Measurements from ENCODE around the gene IMMP2L. TPM values are rescaled to one million over a fixed set of nuclear protein-coding genes. Genes with fewer than 3 reads are reported as not detected.
A peak's percentile ranks its signal among the peaks of the same experiment; 100 is the strongest.
"Not testable (repeated sequence)": the region's sequence is repeated elsewhere in the genome, so short reads cannot be mapped to it uniquely, and the experiment has no call there.

The IMMP2L gene
- polyA plus RNA-seq, 4 donors: 38.6 to 48.8 (median 40.6) TPM

DNA sequence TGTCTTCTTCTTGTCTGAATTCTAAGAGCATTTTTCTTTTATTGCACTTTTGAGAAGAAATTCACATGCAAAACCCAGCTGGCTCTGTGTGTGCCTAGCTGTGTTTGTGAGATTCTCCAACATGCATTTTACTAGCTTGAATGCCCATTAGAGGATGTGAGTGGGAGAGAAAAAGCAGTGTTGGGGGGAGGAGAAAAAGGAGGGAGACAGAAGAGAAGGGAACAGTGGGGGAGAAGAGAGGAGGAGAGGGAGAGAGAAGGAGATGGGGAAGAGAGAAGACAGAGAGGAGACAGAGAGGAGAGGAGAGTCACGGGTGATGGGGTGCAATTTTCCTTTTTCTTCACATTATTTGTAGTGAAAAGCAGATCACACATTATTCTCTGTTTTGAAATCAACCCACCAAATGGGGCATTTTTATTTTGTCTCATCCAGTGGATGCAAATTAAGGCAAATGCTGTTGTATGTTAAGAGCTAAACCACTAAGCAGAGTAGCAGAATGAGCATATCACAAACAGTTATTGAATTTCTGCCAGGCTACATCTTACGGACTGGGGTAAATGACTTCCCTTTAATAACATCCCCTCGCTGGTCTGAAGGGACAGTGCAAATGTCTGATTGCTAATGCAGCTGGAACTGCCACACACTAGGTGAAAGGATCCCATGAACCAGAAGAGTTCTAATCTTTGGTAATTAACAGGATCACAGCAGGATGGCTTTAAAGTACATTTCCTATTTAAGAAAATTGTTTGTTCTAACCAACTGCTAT lies 470.5 kb downstream of the IMMP2L start:
- DNase-seq (ENCODE audit: low read depth in 4 of 4, low spot score in 2 of 4): no peak

DNA sequence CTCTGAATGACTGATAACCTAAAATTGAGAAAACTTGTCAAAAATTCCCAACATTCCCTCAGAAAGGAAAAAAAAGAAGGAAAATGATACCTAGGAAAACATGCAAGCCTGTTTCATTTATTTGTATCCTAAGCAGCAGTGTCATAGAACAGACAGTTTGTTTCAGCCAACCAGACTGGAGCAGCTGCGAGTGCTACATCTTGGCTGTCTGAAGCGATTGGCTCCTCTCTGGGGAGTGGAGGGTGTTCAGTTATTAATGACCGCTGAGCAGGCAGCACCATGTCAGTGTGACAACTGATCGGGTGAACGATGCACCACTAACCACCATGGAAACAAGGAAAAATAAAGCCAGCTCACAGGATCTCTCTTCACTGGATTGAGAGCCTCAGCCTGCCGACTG lies 471.4 kb downstream of the IMMP2L start, which contains the start of gene LRRN3:
LRRN3 (plus strand) TSS at position 282 of the 400 bp plus-strand sequence. CDS start 31,646 bp downstream, outside the sequence.
- DNase-seq (ENCODE audit: low read depth in 4 of 4, low spot score in 2 of 4): peak in 1 of 4 donors; percentile 27

DNA sequence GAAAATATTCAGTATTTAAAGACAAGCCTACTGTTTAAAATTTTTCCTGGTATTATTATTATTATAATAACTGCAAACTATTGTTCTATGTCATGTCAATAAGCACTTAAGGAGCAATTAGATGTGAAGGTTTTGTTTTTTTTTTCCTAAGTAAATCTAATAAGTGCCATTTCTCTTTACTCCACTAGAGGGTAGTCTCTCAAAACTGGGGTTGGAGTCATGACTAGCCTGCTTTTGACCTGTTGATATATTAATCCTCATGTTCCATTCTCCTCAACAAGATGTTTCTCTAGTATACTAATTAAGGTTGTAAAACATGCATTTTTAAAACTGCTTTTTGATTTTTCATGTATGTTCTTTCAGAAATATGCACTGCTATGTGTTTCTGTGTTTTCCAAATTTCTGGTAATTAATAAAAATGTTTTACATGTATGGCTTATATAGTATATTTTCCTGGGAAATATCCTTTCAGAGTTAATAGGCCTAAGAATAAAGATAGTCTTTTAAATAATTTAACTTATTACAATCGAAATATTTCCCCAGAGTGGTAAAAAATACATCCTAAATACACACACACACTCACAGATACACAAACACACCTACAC lies 472.4 kb downstream of the IMMP2L start:
- no peak for DNase-seq (ENCODE audit: low read depth in 4 of 4, low spot score in 2 of 4)

DNA sequence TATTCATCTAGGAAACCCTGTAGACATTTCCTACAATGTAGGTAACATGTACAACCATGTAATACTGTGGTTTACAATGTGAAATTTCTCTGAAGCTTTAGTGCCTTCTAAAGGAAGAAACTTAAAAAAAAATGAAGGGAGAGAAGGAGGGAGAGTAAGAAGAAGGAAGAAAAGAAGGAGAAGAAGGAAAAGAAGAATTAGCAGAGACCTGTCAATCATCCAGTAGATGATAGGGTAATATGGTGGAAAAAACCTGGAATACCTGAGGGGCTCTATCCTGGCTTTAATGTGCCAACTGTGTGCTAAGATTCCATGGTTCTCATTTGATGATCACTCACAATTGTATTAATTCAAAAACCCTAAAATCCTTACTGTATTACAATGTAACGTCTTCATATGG lies 474.0 kb downstream of the IMMP2L start:
- DNase-seq (ENCODE audit: low read depth in 4 of 4, low spot score in 2 of 4): no peak

DNA sequence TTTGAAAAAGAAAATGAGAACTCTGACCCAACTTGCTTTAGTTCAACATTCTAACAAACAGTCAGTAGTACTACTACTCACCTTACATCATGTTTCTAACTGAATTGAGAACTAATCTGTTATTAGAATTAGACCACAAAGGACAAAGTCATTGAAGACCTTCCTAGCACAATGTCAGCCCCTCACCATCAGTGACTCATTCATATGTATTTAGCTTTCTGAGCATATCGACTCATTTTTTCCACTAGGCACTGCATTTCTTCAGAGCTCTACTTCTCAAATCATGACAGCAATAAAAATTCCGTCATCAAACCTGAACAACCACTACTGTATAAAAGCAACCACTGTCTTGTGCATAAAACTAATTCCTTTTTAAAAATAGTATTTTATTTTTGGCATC lies 475.8 kb downstream of the IMMP2L start:
- DNase-seq (ENCODE audit: low read depth in 4 of 4, low spot score in 2 of 4): no peak

DNA sequence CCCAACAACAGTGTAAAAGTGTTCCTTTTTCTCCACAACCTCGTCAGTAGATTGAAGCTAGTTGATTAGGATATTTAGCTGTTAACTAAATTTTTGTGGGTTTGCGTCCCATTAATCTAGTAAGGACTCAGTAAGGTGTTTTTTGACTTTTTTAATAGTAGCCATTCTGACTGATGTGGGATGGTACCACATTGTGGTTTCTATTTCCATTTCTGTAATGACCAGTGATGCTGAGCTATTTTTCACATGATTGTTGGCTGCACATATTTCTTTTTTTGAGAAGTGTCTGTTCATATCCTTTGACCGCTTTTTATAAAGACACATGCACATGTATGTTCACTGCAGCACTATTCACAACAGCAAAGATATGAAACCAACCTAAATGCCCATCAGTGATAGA lies 476.9 kb downstream of the IMMP2L start:
- DNase-seq (ENCODE audit: low read depth in 4 of 4, low spot score in 2 of 4): no peak

DNA sequence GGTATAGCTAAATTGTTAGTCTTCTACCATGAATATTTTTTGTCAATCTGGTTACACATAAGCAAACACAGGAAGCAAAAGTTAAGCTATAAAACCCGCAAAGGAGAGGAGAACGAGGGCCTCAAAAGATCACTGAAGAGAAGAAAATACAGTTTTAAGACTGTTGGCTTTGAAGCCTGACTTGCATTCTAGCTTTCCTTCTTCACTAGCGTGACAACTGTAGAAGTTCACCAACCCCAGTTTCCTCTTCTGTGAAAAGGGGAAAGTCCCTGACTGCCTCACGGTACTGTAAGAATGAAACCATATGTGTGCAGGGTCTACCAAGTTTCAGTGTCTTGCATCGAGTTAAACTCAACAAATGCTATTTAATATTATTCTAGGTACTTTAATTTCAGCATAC lies 478.9 kb downstream of the IMMP2L start:
- no peak for DNase-seq (ENCODE audit: low read depth in 4 of 4, low spot score in 2 of 4)

DNA sequence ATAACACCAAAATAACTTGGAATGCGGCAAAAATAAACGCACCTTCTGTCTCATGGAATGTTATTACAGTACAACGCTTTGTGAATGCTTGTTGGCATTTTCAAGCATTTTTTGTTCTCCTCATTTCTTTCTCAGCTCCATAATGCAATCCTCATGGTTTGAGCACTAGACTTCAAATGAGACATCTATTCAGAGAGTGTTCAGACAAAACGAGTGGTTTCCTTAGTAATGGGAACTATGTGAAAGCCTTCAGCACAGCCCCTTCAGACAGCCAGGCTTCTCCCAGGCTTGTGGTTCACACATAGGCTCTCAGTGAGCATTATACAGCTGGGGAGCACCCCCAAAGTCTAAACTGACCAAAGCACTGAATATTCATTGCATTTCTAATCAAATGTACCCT lies 479.9 kb downstream of the IMMP2L start:
- no peak for DNase-seq (ENCODE audit: low read depth in 4 of 4, low spot score in 2 of 4)

DNA sequence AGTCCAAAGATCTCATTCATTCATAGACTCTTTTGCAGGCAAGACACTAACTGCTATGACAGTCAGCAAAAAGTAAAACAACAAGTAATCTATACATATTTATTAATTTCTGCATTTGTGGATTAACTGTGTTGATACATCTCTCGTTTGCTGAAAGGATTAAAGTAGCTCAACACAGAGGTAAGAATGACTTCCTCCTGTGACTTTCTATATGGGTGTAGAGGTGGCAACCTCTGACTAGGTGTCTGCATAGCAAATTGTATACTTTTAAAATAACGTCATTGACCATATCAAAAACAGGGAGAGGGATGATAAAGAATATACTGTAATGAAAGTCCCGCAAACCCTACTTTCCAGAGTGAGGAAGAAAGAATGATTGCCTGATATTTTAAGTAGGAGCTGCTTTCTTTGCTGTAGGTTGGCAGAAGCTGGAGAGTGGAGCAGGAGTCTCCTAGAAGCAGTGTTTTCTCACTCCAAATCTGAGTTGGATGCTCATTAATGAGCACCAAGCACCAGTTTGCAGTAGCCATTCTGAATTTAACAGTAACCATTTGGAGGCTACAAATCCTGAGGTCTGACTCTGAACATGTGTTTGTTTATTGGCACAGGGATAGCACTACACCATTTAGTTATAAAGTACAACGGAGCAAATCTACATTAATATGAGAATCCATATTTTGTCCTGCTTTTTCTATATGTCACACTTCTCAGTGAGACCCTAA lies 480.6 kb downstream of the IMMP2L start:
- DNase-seq (ENCODE audit: low read depth in 4 of 4, low spot score in 2 of 4): no peak

DNA sequence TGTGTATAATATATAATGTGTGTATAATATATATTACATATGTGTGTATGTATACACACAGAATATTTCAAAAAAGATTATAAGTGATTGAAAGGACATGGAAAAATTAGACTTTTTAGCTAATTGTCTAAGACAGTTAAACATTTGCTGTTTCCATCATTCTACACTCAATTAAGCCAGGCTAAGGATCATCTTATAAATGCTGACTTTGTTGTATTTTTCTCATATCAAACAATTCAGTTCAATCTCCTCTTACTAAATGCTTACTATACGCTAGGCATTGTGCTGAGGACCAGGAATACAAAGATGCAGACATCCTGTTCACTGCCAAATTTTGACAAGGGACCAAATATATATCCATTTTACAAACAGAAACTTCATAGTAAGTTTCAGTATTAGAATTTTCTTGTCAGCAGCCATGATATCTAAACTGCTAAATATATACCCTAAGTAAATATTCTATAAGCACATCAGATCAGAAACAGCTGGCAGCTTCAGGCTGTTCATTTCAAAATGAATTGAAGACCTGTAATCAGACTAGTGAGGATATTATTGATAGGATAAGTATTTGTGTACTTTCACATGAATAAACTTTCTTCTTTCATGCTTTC lies 481.7 kb downstream of the IMMP2L start:
- no peak for DNase-seq (ENCODE audit: low read depth in 4 of 4, low spot score in 2 of 4)

DNA sequence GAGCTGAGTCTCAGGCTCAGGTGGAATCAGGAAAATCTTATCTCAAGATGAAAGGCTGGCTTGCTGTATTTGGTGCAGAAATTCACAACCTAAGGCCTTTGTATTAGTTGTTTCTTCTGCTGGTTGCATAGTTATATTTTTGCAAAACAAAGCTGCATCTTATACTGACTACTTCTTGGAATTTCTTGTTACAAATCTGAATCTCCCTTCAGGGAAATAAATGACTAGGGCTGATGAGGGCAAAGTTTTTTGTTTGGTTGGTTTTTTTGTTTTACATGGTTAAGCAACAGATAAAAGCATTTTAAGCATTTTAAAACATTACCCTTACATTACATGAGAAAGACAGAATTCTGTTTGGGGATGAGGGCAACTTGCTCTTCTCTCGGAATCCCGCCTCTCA lies 485.3 kb downstream of the IMMP2L start:
- no peak for DNase-seq (ENCODE audit: low read depth in 4 of 4, low spot score in 2 of 4)

DNA sequence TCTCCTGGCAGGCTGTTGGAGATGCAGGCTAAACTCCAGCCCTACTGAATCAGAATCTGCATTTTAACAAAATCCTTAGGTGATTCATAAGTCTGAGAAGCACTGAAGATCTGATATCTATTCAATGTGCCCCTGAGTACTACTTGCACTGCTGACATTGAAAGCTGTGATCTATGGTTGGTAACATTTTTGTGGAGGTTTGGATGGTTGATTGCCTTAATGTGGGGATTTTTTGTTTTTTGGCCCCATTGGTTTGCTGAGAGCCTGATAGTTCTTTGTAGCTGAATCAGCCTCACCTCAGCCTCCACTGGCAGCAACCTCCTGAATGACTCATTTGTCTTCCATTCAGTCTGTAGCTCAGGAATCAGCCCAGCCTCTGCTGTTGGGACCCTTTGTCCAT lies 486.1 kb downstream of the IMMP2L start:
- DNase-seq (ENCODE audit: low read depth in 4 of 4, low spot score in 2 of 4): no peak

DNA sequence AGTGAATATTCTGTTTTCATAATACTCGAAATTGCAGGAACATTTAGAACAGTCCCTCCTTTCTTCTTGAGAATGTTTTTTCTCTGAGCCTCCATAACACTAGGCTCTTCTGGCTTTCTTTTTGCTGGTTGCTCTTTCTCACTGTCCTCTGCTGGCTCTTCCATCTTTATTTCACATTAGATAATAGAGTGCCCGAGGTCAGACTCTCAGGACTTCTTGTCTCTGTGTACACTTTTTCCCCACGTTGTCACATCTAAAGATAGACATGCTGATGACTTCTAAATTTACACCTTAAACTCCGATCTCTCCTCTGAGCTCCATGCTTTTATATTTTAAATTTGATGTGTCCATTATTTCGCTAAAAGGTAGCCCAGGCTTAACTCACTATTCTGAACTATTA lies 486.8 kb downstream of the IMMP2L start:
- DNase-seq (ENCODE audit: low read depth in 4 of 4, low spot score in 2 of 4): no peak

DNA sequence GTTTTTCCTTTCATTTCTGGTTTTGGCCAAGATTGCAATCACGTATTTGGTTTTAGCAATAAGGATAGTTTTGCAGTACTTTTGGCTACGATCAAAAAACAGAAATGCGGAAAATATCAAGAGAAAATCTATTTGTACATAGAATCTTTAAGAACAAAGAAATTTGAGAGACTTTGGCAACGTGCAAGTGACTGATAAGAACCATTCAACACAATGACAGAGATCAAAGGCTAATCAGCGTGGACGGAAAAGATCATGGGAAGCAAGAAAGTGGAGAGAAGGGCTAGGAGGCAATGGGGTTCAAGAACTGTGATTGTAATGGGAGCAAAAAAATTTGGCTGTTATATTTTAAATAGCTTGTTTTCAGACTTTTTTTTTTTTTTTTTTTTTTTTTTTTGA lies 487.5 kb downstream of the IMMP2L start:
- no peak for DNase-seq (ENCODE audit: low read depth in 4 of 4, low spot score in 2 of 4)

DNA sequence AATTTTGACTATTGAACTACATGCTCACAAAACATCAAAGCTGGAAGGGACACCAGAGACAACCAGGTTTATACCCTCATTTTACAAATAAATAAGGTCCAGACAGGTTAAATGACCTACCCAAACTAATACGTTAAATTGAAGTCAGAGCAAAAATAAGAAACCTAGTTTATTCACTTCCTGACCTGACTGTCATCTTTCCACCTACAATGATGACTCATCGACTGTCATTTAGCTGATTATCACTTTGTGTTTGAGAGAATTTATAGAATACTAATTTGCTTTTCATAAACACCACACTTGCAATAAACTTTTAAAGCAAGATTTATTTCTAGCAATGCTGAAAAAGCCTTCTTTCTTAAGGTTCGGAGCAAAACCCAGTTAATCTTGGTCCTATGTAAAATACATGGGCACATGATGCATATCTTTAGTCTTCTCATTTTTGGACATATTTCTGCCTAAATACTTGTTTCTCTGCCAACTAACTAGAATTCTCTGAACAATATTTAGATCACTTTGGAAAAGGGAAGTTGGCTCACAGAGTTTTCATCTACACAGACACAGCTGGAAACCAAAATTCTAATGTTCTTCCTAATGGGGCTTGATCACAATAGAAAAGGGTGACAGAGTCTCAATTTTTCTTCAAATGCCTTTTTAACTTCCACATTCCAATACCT lies 488.1 kb downstream of the IMMP2L start:
- no peak for DNase-seq (ENCODE audit: low read depth in 4 of 4, low spot score in 2 of 4)

DNA sequence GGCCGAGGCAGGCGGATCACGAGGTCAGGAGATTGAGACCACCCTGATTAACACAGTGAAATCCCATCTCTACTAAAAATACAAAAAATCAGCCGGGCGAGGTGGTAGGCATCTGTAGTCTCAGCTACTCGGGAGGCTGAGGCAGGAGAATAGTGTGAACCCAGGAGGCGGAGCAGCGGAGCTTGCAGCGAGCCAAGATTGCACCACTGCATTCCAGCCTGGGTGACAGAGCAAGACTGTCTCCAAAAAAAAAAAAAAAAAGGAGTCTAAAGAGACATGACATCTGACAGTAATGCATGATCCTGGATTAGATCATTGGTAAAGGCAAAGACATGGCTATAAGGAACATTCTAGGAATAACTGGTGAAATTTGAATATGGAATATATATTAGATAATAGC lies 489.6 kb downstream of the IMMP2L start:
- not testable (repeated sequence) for DNase-seq (ENCODE audit: low read depth in 4 of 4, low spot score in 2 of 4)

DNA sequence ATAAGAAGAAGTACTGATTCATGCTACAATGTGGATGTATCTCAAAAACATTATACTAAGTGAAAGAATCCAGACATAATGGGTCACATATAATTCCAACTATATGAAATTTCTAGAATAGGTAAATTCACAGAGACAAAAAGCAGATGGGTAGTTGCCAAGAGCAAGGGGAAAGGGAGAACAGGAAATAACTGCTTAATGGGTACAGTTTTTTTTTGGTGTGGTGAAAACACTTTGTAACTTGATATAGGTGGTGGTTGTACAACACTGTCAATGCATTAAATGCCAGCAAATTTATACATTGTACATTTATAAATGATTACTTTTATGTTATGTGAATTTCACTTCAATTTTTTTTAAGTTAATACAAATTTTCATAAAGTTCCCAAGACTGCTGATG lies 490.7 kb downstream of the IMMP2L start:
- DNase-seq (ENCODE audit: low read depth in 4 of 4, low spot score in 2 of 4): no peak

DNA sequence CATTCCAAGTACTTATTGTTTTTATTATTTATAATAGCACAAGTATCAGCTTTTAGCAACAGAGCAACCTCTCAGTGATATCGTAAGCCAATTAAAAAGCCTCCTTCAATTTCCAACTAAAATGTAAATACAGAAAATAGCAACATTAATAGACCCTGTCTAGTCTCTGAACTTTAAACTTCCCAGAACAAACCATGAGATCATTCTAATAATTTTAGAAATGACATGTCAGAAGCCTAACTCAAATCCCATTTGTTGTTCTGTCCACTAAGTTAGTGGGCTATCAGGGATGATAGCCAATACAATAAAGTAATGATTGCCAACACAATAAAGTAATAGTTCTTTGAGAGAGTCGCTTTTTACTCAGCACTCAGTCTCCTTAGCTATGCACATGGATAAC lies 493.7 kb downstream of the IMMP2L start:
- no peak for DNase-seq (ENCODE audit: low read depth in 4 of 4, low spot score in 2 of 4)

DNA sequence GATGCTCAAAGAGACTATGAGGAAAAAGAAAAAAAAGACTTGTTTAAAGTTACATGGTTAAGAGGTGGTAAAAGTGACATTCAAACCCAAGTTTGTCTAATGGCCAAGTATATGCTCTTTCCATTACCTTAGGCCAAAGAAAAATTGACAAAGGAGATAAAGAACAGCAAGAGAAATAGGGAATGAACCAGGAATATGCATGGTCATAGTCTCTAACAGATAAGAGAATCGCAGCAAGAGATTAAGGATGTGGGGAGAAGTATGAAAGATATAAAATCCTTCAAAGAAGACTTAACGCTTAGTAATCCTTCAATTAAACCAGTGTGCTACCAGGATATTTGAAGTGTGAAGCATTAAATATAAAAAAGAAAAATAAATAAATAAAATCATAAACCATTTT lies 494.6 kb downstream of the IMMP2L start:
- no peak for DNase-seq (ENCODE audit: low read depth in 4 of 4, low spot score in 2 of 4)

DNA sequence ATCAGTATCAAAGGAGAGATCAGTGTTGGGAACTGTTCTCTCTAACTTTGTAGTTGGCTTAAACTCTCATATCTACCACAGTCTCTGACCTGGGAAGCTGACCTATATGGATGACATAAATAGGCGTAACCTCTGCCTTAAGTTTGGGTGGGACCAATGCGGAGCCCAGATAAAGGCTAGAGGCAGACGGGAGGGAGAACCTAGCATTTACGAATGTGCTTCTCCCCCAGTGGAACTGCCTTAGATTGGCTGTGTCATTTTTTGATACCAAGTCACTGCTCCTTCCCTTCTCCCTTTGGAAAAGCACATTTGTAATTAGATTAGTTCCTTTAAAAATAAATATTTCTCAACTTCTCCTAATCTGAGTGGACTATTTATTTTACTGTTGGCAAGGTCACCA lies 495.0 kb downstream of the IMMP2L start:
- no peak for DNase-seq (ENCODE audit: low read depth in 4 of 4, low spot score in 2 of 4)

DNA sequence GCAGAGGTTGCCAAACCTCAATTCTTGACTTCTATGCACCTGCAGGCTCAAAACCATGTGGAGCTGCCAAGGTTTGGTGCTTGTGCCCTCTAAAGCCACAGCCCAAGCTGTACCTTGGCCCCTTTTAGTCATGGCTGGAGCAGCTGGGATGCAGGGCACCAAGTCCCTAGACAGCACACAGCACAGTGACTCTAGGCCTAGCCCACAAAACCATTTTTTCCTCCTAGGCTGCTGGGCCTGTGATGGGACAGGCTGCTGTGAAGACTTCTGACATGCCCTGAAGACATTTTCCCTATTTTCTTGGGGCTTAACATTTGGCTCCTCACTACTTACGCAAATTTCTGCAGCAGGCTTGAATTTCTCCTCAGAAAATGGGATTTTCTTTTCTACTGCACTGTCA lies 499.1 kb downstream of the IMMP2L start:
- DNase-seq (ENCODE audit: low read depth in 4 of 4, low spot score in 2 of 4): no peak

Data from left renal cortex interstitium (tissue), 4 donors.